H9 (cell line): ENCODE results near the gene H2AZ1. TPM values are rescaled to one million over a fixed set of nuclear protein-coding genes. Genes with fewer than 3 reads are reported as not detected.

ENCODE experiments used
- DNase-seq: peaks from one replicate; pipeline ENCODE4 v3.0.0-alpha.2; 2017
- H2AFZ ChIP-seq: one replicate; pipeline ENCODE4 v1.6.1; 2013; ENCODE audit warnings: mild to moderate bottlenecking, low read length, control low read depth, moderate library complexity
- H2AK5ac ChIP-seq: 2 replicates; pipeline ENCODE4 v1.6.1; 2013; ENCODE audit warnings: low read length, control low read depth, mixed read lengths; ENCODE audit not compliant: insufficient read length
- H2BK120ac ChIP-seq: one replicate; pipeline ENCODE4 v1.6.1; 2013; ENCODE audit warnings: low read depth, mild to moderate bottlenecking, low read length, control low read depth, inconsistent platforms; ENCODE audit not compliant: poor library complexity, severe bottlenecking
- H2BK12ac ChIP-seq: 2 replicates; pipeline ENCODE4 v1.6.1; 2013; ENCODE audit warnings: low read length, control low read depth, mixed read lengths, low read depth; ENCODE audit not compliant: insufficient read length
- H2BK15ac ChIP-seq: 2 replicates; pipeline ENCODE4 v1.6.1; 2013; ENCODE audit warnings: low read depth, low read length, control low read depth
- H2BK20ac ChIP-seq: one replicate; pipeline ENCODE4 v1.6.1; 2013; ENCODE audit warnings: low read depth, mild to moderate bottlenecking, low read length, control low read depth, inconsistent platforms; ENCODE audit not compliant: poor library complexity, severe bottlenecking
- H2BK5ac ChIP-seq: 2 replicates; pipeline ENCODE4 v1.6.1; 2013; ENCODE audit warnings: low read length, control low read depth, mixed read lengths; ENCODE audit not compliant: insufficient read length
- H3K14ac ChIP-seq: 2 replicates; pipeline ENCODE4 v1.6.1; 2013; ENCODE audit warnings: low read length, control low read depth; ENCODE audit not compliant: insufficient read depth
- H3K18ac ChIP-seq: 2 replicates; pipeline ENCODE4 v1.6.1; 2013; ENCODE audit warnings: low read depth, mild to moderate bottlenecking, mixed read lengths, low read length, control low read depth; ENCODE audit not compliant: insufficient read length
- H3K23ac ChIP-seq: 2 replicates; pipeline ENCODE4 v1.6.1; 2013; ENCODE audit warnings: low read length, control low read depth, mixed read lengths, low read depth; ENCODE audit not compliant: insufficient read length
- H3K23me2 ChIP-seq: 2 replicates; pipeline ENCODE4 v1.6.1; 2013; ENCODE audit warnings: low read depth, mild to moderate bottlenecking, mixed read lengths, low read length, control low read depth; ENCODE audit not compliant: insufficient read length, poor library complexity, severe bottlenecking
- H3K27ac ChIP-seq: 2 replicates; pipeline ENCODE4 v1.5.1; 2013; ENCODE audit warnings: low read length, control low read depth, mixed read lengths, low read depth; ENCODE audit not compliant: insufficient read length
- H3K27me3 ChIP-seq: 2 replicates; pipeline ENCODE4 v1.6.1; 2013; ENCODE audit warnings: low read length, control low read depth, inconsistent platforms; ENCODE audit not compliant: insufficient read depth
- H3K4ac ChIP-seq: 2 replicates; pipeline ENCODE4 v1.6.1; 2013; ENCODE audit warnings: low read depth, mild to moderate bottlenecking, control low read depth, inconsistent platforms, low read length, moderate library complexity
- H3K4me1 ChIP-seq: 2 replicates; pipeline ENCODE4 v1.6.1; 2013; ENCODE audit warnings: low read length, control low read depth, inconsistent platforms; ENCODE audit not compliant: insufficient read depth
- H3K4me2 ChIP-seq: 2 replicates; pipeline ENCODE4 v1.6.1; 2013; ENCODE audit warnings: low read length, control low read depth, mixed read lengths; ENCODE audit not compliant: insufficient read length, insufficient read depth
- H3K56ac ChIP-seq: 2 replicates; pipeline ENCODE4 v1.6.1; 2013; ENCODE audit warnings: low read depth, mild to moderate bottlenecking, mixed read lengths, low read length, control low read depth; ENCODE audit not compliant: insufficient read length
- H3K79me1 ChIP-seq: 2 replicates; pipeline ENCODE4 v1.6.1; 2013; ENCODE audit warnings: low read depth, mild to moderate bottlenecking, moderate library complexity, low read length, control low read depth, inconsistent platforms; ENCODE audit not compliant: insufficient read depth, poor library complexity, severe bottlenecking
- H3K79me2 ChIP-seq: 2 replicates; pipeline ENCODE4 v1.6.1; 2013; ENCODE audit warnings: low read length, control low read depth, inconsistent platforms; ENCODE audit not compliant: insufficient read depth
- H3K9ac ChIP-seq: 2 replicates; pipeline ENCODE4 v1.6.1; 2013; ENCODE audit warnings: low read length, control low read depth, mixed read lengths; ENCODE audit not compliant: insufficient read length; ENCODE audit errors: extremely low read depth
- H3K9me3 ChIP-seq: one replicate; pipeline ENCODE4 v1.6.1; 2013; ENCODE audit warnings: low read depth, low read length, inconsistent platforms; ENCODE audit not compliant: control insufficient read depth
- H3T11ph ChIP-seq: one replicate; pipeline ENCODE4 v1.6.1; 2013; ENCODE audit warnings: mild to moderate bottlenecking, low read length, control low read depth, inconsistent platforms
- H4K20me1 ChIP-seq: one replicate; pipeline ENCODE4 v1.6.1; 2013; ENCODE audit not compliant: control insufficient read depth, insufficient read length, insufficient read depth
- H4K5ac ChIP-seq: 2 replicates; pipeline ENCODE4 v1.6.1; 2013; ENCODE audit warnings: low read depth, mild to moderate bottlenecking, mixed read lengths, low read length, control low read depth; ENCODE audit not compliant: insufficient read length
- H4K8ac ChIP-seq: replicated peaks from 2 replicates; pipeline ENCODE4 v1.6.1; 2013; ENCODE audit warnings: low read length, control low read depth, mixed read lengths, low read depth; ENCODE audit not compliant: insufficient read length
- H4K91ac ChIP-seq: 2 replicates; pipeline ENCODE4 v1.6.1; 2013; ENCODE audit warnings: low read depth, mild to moderate bottlenecking, moderate library complexity, mixed read lengths, low read length, control low read depth; ENCODE audit not compliant: insufficient read length
- H3K27ac Mint-ChIP-seq, 3 experiments: 2 replicates in 2 of 3; 3 replicates in 1 of 3; pipeline ENCODE4 v1.8.0; 2020 to 2021; ENCODE audit warnings: mixed read lengths in 3 of 3, mild to moderate bottlenecking in 1 of 3, moderate library complexity in 1 of 3
- H3K27me3 Mint-ChIP-seq: 2 replicates; pipeline ENCODE4 v1.8.0; 2021; ENCODE audit warnings: low read depth, mild to moderate bottlenecking, moderate library complexity, mixed read lengths
- H3K36me3 Mint-ChIP-seq, 3 experiments: 2 replicates in 2 of 3; 3 replicates in 1 of 3; pipeline ENCODE4 v1.8.0; 2020 to 2021; ENCODE audit warnings: low read depth in 3 of 3, mixed read lengths in 3 of 3; ENCODE audit not compliant: insufficient read depth in 1 of 3
- H3K4me1 Mint-ChIP-seq, 2 experiments: 2 replicates each; pipeline ENCODE4 v1.8.0; 2020; ENCODE audit warnings: mixed read lengths in 2 of 2
- H3K4me3 Mint-ChIP-seq, 2 experiments: 2 replicates in 1 of 2; 3 replicates in 1 of 2; pipeline ENCODE4 v1.8.0; 2020 to 2021; ENCODE audit warnings: mild to moderate bottlenecking in 2 of 2, mixed read lengths in 2 of 2, moderate library complexity in 1 of 2
- H3K9me3 Mint-ChIP-seq, 2 experiments: 2 replicates in 1 of 2; 3 replicates in 1 of 2; pipeline ENCODE4 v1.8.0; 2020; ENCODE audit warnings: mild to moderate bottlenecking in 2 of 2, mixed read lengths in 2 of 2, moderate library complexity in 1 of 2
- CTCF ChIP-seq: fragments of 200-600 bp; sonication (generic); conservative IDR thresholded peaks from 3 replicates; pipeline ENCODE4 v1.8.0; 2021; ENCODE audit warnings: antibody characterized with exemption, mild to moderate bottlenecking
- WGBS: extraction: QIAGEN DNeasy Blood & Tissue Kit; methylation state at CpG from one replicate; pipeline ENCODE4 v1.1.7; 2013; ENCODE audit warnings: missing lambda C conversion rate, low lambda C conversion rate, mixed read lengths; ENCODE audit not compliant: insufficient read length; ENCODE audit errors: extremely low coverage; 5-methylcytosine and 5-hydroxymethylcytosine counted together
- total RNA-seq: library from RNA; stranded (reverse); gene quantifications from 2 replicates; pipeline ENCODE4 v1.2.1, GENCODE V29; 2021

Gene H2AZ1
- total RNA-seq, 1 experiment from 2014 or later: 811 TPM

- Histone ChIP-seq H4K5ac (no peak overlapping the region), H3K27ac (no peak overlapping the region), H2BK120ac (no peak overlapping the region), H3K4me2 (no peak overlapping the region), H3K79me1 (no peaks in the 10 kb centered on the region), H3T11ph (no peak overlapping the region), H2BK12ac (no peak overlapping the region), H2BK15ac (no peak overlapping the region), H2AK5ac (no peak overlapping the region), H2BK5ac (no peak overlapping the region), H3K23me2 (no peaks in the 10 kb centered on the region), H3K4ac (no peak overlapping the region), H4K20me1 (no peaks in the 10 kb centered on the region), H3K9ac (no peak overlapping the region), H3K79me2 (no peaks in the 10 kb centered on the region), H3K4me1 (no peaks in the 10 kb centered on the region; the same call in 1 of the 2 replicates), H3K27me3 (no peaks in the 10 kb centered on the region), H4K8ac (no peak overlapping the region), H3K14ac (no peak overlapping the region), H3K18ac (no peak overlapping the region), H3K9me3 (no peaks in the 10 kb centered on the region), H2AFZ (no peak overlapping the region), H4K91ac (no peak overlapping the region), H3K23ac (no peak overlapping the region), H2BK20ac (no peak overlapping the region), H3K56ac (no peak overlapping the region)
- Mint-ChIP-seq H3K27me3 (peaks cover 1% of the 10 kb centered on the region; the same call in 1 of the 2 replicates), H3K4me1 (peaks cover 7 to 10% of the 10 kb centered on the region in 2 experiments; a peak in 3 of 4 replicates), H3K36me3 (no peaks in the 10 kb centered on the region), H3K9me3 (no peaks in the 10 kb centered on the region; a peak in 1 of 5 replicates), H3K4me3 (no peak overlapping the region), H3K27ac (no peak overlapping the region)
- no peak for DNase-seq
- no CpG with 5 or more reads among the region's 12 CpGs for whole genome bisulfite sequencing
- TF ChIP-seq CTCF: no peak
Observed at GRCh38 chr4:99971453-99972111, 21.5 kb upstream of the H2AZ1 start.
